Measurements from ENCODE around the gene CDKN2A.

Gene CDKN2A

DNA sequence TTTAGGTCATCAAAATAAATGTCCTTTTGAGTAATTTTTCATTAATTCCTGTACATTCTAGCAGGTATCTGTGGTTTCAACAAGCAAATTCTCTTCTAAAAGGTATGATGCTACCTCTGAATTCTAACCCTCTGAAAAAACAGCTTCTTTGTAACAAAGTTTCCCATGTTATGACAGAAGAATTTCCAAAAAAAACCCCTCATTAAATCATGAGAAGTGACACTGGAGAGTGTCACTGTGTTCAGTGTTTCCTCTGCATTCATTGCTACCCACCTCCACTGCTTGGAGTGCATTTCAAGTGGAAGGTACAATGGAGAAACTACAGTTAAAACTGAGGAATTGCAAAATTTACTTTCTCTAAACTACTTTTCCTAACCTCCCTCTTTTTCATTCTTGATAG, 10.1 kb downstream of the CDKN2A start:
- peaks cover 30 to 34% of the 10 kb centered on the region in 2 donors for H3K27me3 ChIP-seq (ENCODE audit: control insufficient read depth in 2 of 2, insufficient read depth in 2 of 2, low read length in 2 of 2)
- no peak overlapping the region for H3K4me3 ChIP-seq (ENCODE audit: low read length in 2 of 2)
- H3K9me3 ChIP-seq (ENCODE audit: control insufficient read depth in 2 of 2, low read length in 2 of 2): no peaks in the 10 kb centered on the region
- no peaks in the 10 kb centered on the region for H3K36me3 ChIP-seq (ENCODE audit: control insufficient read depth in 2 of 2, insufficient read depth in 2 of 2, low read length in 2 of 2)
- H3K27ac ChIP-seq (ENCODE audit: low read depth in 2 of 2, low read length in 2 of 2): no peak overlapping the region
- H3K4me1 ChIP-seq (ENCODE audit: control insufficient read depth in 2 of 2, insufficient read depth in 2 of 2, low read length in 2 of 2): no peaks in the 10 kb centered on the region
- H3K9ac ChIP-seq (ENCODE audit: low read depth in 1 of 2, low read length in 2 of 2): no peak overlapping the region

GRCh38 chr9:21983561-21983935, 10.6 kb downstream of the CDKN2A start:
- Histone ChIP-seq H3K4me3 (ENCODE audit: low read length in 2 of 2) (no peak overlapping the region), H3K27me3 (ENCODE audit: control insufficient read depth in 2 of 2, insufficient read depth in 2 of 2, low read length in 2 of 2) (peaks cover 30 to 34% of the 10 kb centered on the region in 2 donors), H3K27ac (ENCODE audit: low read depth in 2 of 2, low read length in 2 of 2) (no peak overlapping the region), H3K9me3 (ENCODE audit: control insufficient read depth in 2 of 2, low read length in 2 of 2) (no peaks in the 10 kb centered on the region), H3K9ac (ENCODE audit: low read depth in 1 of 2, low read length in 2 of 2) (no peak overlapping the region), H3K36me3 (ENCODE audit: control insufficient read depth in 2 of 2, insufficient read depth in 2 of 2, low read length in 2 of 2) (no peaks in the 10 kb centered on the region), H3K4me1 (ENCODE audit: control insufficient read depth in 2 of 2, insufficient read depth in 2 of 2, low read length in 2 of 2) (no peaks in the 10 kb centered on the region)

- H3K4me3 ChIP-seq (ENCODE audit: low read length in 2 of 2): no peak overlapping the region
- no peak overlapping the region for H3K27ac ChIP-seq (ENCODE audit: low read depth in 2 of 2, low read length in 2 of 2)
- no peaks in the 10 kb centered on the region for H3K4me1 ChIP-seq (ENCODE audit: control insufficient read depth in 2 of 2, insufficient read depth in 2 of 2, low read length in 2 of 2)
- H3K36me3 ChIP-seq (ENCODE audit: control insufficient read depth in 2 of 2, insufficient read depth in 2 of 2, low read length in 2 of 2): no peaks in the 10 kb centered on the region
- peaks cover 27 to 33% of the 10 kb centered on the region in 2 donors for H3K27me3 ChIP-seq (ENCODE audit: control insufficient read depth in 2 of 2, insufficient read depth in 2 of 2, low read length in 2 of 2)
- H3K9me3 ChIP-seq (ENCODE audit: control insufficient read depth in 2 of 2, low read length in 2 of 2): no peaks in the 10 kb centered on the region
- no peak overlapping the region for H3K9ac ChIP-seq (ENCODE audit: low read depth in 1 of 2, low read length in 2 of 2)
Observed at GRCh38 chr9:21982861-21983560, 11.2 kb downstream of the CDKN2A start.

DNA sequence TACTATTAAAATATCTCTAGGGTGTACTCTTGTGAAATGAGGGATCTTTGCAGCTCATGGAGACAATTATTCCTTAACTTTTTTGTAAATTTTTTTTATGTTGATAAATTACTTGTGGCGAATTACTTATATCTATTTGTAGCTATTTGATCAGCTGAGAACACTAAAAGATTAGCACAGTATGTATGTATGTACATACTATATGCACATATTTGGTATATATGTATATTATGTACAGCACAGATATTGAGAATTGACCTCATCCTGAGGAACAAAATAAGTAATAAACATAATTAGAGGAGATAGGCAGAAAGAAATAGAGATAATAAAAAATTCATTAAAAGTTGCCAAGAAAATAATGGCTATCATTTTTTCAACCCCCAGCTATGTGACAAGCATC, 11.8 kb downstream of the CDKN2A start:
- H3K9ac ChIP-seq (ENCODE audit: low read depth in 1 of 2, low read length in 2 of 2): no peak overlapping the region
- H3K4me3 ChIP-seq (ENCODE audit: low read length in 2 of 2): no peak overlapping the region
- H3K27me3 ChIP-seq (ENCODE audit: control insufficient read depth in 2 of 2, insufficient read depth in 2 of 2, low read length in 2 of 2): peaks cover 32 to 38% of the 10 kb centered on the region in 2 donors
- no peak overlapping the region for H3K27ac ChIP-seq (ENCODE audit: low read depth in 2 of 2, low read length in 2 of 2)
- H3K9me3 ChIP-seq (ENCODE audit: control insufficient read depth in 2 of 2, low read length in 2 of 2): no peaks in the 10 kb centered on the region
- no peaks in the 10 kb centered on the region for H3K4me1 ChIP-seq (ENCODE audit: control insufficient read depth in 2 of 2, insufficient read depth in 2 of 2, low read length in 2 of 2)
- H3K36me3 ChIP-seq (ENCODE audit: control insufficient read depth in 2 of 2, insufficient read depth in 2 of 2, low read length in 2 of 2): no peaks in the 10 kb centered on the region

DNA sequence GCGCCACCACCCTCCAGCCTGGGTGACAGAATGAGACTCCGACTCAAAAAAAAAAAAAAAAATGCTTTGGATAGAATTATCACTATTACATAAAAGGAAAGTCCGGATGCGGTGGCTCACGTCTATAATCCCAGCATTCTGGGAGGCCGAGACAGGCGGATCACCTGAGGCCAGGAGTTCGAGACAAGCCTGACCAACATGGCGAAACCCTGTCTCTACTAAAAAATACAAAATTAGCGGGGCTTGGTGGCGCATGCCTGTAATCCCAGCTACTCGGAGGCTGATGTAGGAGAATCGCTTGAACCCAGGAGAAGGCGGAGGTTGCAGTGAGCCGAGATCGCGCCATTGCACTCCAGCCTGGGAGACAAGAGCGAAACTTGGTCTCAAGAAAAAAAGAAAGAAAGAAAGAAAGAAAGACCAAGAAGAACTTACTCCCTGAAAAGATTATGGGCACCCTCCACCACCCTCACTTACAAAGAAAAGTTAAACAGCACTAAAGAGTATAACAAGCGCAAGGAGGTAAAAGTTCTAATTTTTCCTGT, 17.8 kb downstream of the CDKN2A start:
- H3K36me3 ChIP-seq (ENCODE audit: control insufficient read depth in 2 of 2, insufficient read depth in 2 of 2, low read length in 2 of 2): no peaks in the 10 kb centered on the region
- peaks cover 72 to 74% of the 10 kb centered on the region in 2 donors for H3K27me3 ChIP-seq (ENCODE audit: control insufficient read depth in 2 of 2, insufficient read depth in 2 of 2, low read length in 2 of 2)
- H3K4me1 ChIP-seq (ENCODE audit: control insufficient read depth in 2 of 2, insufficient read depth in 2 of 2, low read length in 2 of 2): peaks cover 3 to 8% of the 10 kb centered on the region in 2 donors
- no peak overlapping the region for H3K27ac ChIP-seq (ENCODE audit: low read depth in 2 of 2, low read length in 2 of 2)
- no peaks in the 10 kb centered on the region for H3K9me3 ChIP-seq (ENCODE audit: control insufficient read depth in 2 of 2, low read length in 2 of 2)
- H3K4me3 ChIP-seq (ENCODE audit: low read length in 2 of 2): no peak overlapping the region
- no peak overlapping the region for H3K9ac ChIP-seq (ENCODE audit: low read depth in 1 of 2, low read length in 2 of 2)

- Histone ChIP-seq H3K4me1 (ENCODE audit: control insufficient read depth in 2 of 2, insufficient read depth in 2 of 2, low read length in 2 of 2) (peaks cover 3 to 8% of the 10 kb centered on the region in 2 donors), H3K4me3 (ENCODE audit: low read length in 2 of 2) (peak overlapping the region; percentile 34 to 56), H3K9me3 (ENCODE audit: control insufficient read depth in 2 of 2, low read length in 2 of 2) (no peaks in the 10 kb centered on the region), H3K27me3 (ENCODE audit: control insufficient read depth in 2 of 2, insufficient read depth in 2 of 2, low read length in 2 of 2) (peaks cover 83 to 84% of the 10 kb centered on the region in 2 donors), H3K27ac (ENCODE audit: low read depth in 2 of 2, low read length in 2 of 2) (no peak overlapping the region), H3K36me3 (ENCODE audit: control insufficient read depth in 2 of 2, insufficient read depth in 2 of 2, low read length in 2 of 2) (no peaks in the 10 kb centered on the region), H3K9ac (ENCODE audit: low read depth in 1 of 2, low read length in 2 of 2) (peak overlapping the region in 1 of 2 donors; percentile 19)
Observed at GRCh38 chr9:21974722-21975409, 19.3 kb downstream of the CDKN2A start.

DNA sequence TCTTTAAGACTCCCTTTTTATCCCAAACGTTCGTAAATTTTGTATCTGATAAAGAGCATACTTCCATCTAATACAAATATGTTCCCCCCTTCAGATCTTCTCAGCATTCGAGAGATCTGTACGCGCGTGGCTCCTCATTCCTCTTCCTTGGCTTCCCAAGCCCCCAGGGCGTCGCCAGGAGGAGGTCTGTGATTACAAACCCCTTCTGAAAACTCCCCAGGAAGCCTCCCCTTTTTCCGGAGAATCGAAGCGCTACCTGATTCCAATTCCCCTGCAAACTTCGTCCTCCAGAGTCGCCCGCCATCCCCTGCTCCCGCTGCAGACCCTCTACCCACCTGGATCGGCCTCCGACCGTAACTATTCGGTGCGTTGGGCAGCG, 19.9 kb downstream of the CDKN2A start:
- Histone ChIP-seq H3K4me1 (ENCODE audit: control insufficient read depth in 2 of 2, insufficient read depth in 2 of 2, low read length in 2 of 2) (peaks cover 3 to 8% of the 10 kb centered on the region in 2 donors), H3K9ac (ENCODE audit: low read depth in 1 of 2, low read length in 2 of 2) (peak overlapping the region in 1 of 2 donors; percentile 19)

DNA sequence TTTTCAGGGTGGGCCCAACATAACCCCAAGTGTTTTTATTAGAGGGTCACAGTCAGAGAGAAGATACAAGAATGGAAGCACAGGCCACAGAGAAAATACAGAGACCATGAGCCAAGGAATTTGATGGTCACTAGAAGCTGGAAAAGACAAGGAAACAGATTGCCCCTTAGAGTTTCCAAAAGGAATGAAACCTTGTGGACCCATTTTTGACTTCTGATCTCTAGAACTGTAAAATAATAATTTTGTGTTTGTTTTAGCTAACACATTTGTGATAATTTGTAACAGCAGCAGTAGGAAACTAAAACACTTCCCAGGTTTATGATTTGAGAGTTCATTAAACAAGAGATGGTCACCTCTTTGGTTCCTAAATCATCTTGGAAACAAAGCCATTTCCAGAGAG, 21.8 kb downstream of the CDKN2A start:
- peaks cover 0 to 6% of the 10 kb centered on the region in 2 donors for H3K9me3 ChIP-seq (ENCODE audit: control insufficient read depth in 2 of 2, low read length in 2 of 2)
- H3K4me1 ChIP-seq (ENCODE audit: control insufficient read depth in 2 of 2, insufficient read depth in 2 of 2, low read length in 2 of 2): peaks cover 3 to 8% of the 10 kb centered on the region in 2 donors
- H3K36me3 ChIP-seq (ENCODE audit: control insufficient read depth in 2 of 2, insufficient read depth in 2 of 2, low read length in 2 of 2): no peaks in the 10 kb centered on the region
- no peak overlapping the region for H3K27ac ChIP-seq (ENCODE audit: low read depth in 2 of 2, low read length in 2 of 2)
- no peak overlapping the region for H3K4me3 ChIP-seq (ENCODE audit: low read length in 2 of 2)
- no peak overlapping the region for H3K9ac ChIP-seq (ENCODE audit: low read depth in 1 of 2, low read length in 2 of 2)
- peaks cover 86 to 92% of the 10 kb centered on the region in 2 donors for H3K27me3 ChIP-seq (ENCODE audit: control insufficient read depth in 2 of 2, insufficient read depth in 2 of 2, low read length in 2 of 2)

More for the DNA sequence above, 19.9 kb downstream of the CDKN2A start:
- Histone ChIP-seq H3K9me3 (ENCODE audit: control insufficient read depth in 2 of 2, low read length in 2 of 2) (no peaks in the 10 kb centered on the region), H3K4me3 (ENCODE audit: low read length in 2 of 2) (peak overlapping the region; percentile 13 to 34), H3K27ac (ENCODE audit: low read depth in 2 of 2, low read length in 2 of 2) (no peak overlapping the region), H3K27me3 (ENCODE audit: control insufficient read depth in 2 of 2, insufficient read depth in 2 of 2, low read length in 2 of 2) (peaks cover 80 to 86% of the 10 kb centered on the region in 2 donors), H3K36me3 (ENCODE audit: control insufficient read depth in 2 of 2, insufficient read depth in 2 of 2, low read length in 2 of 2) (no peaks in the 10 kb centered on the region)

GRCh38 chr9:21970800-21971640, 23.2 kb downstream of the CDKN2A start:
- Histone ChIP-seq H3K27me3 (ENCODE audit: control insufficient read depth in 2 of 2, insufficient read depth in 2 of 2, low read length in 2 of 2) (peaks cover 85 to 92% of the 10 kb centered on the region in 2 donors), H3K9ac (ENCODE audit: low read depth in 1 of 2, low read length in 2 of 2) (no peak overlapping the region), H3K36me3 (ENCODE audit: control insufficient read depth in 2 of 2, insufficient read depth in 2 of 2, low read length in 2 of 2) (no peaks in the 10 kb centered on the region), H3K4me3 (ENCODE audit: low read length in 2 of 2) (no peak overlapping the region), H3K9me3 (ENCODE audit: control insufficient read depth in 2 of 2, low read length in 2 of 2) (peaks cover 0 to 6% of the 10 kb centered on the region in 2 donors), H3K27ac (ENCODE audit: low read depth in 2 of 2, low read length in 2 of 2) (no peak overlapping the region), H3K4me1 (ENCODE audit: control insufficient read depth in 2 of 2, insufficient read depth in 2 of 2, low read length in 2 of 2) (peaks cover 3 to 8% of the 10 kb centered on the region in 2 donors)
